Measurements from ENCODE around the gene GOT2.

- no peak for TF ChIP-seq CTCF (IDR thresholded peaks at IDR 0.05; ENCODE audit: borderline replicate concordance, extremely low read depth, low read length, poor library complexity, severe bottlenecking)
- TF ChIP-seq EZH2 (IDR thresholded peaks at IDR 0.05; ENCODE audit: borderline replicate concordance, low read depth, low read length, severe bottlenecking): no peak
Observed at GRCh38 chr16:58756650-58757332, 22.7 kb upstream of the GOT2 start.

Measured in DND-41 (cell line).